SKM-1 (cell line): ENCODE data around the gene UTP3.
"Not testable (repeated sequence)": the region's sequence is repeated elsewhere in the genome, so short reads cannot be mapped to it uniquely, and the experiment has no call there.

Source experiments
- DNase-seq: peaks from one replicate; lab custom pipeline; 2025; ENCODE audit not compliant: unreplicated experiment; lab: John Stamatoyannopoulos, UW

The UTP3 gene

DNA sequence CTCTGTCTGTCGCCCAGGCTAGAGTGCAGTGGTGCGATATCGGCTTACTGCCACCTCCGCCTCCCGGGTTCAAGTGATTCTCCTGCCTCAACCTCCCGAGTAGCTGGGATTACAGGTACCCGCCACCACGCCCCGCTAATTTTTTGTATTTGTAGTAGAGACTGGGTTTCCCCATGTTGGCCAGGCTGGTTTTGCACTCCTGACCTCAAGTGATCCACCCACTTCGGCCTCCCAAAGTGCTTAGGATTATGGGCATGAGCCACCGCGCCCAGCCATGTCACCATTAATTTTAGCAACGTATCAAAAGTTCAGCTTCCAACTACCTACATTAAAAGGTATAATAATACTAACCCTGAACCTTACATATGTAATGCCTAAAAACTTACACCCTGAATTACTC is 940 bp upstream of the UTP3 start:
- no peak for DNase-seq

DNA sequence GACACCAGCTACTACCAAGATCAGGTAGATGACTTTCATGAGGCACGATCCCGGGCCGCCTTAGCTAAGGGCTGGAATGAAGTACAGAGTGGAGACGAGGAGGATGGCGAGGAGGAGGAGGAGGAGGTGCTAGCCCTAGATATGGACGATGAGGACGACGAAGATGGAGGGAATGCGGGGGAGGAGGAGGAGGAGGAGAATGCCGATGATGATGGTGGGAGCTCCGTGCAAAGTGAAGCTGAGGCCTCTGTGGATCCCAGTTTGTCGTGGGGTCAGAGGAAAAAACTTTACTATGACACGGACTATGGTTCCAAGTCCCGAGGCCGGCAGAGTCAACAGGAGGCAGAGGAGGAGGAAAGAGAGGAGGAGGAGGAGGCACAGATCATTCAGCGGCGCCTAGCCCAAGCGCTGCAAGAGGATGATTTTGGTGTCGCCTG is 481 bp downstream of the UTP3 start:
- no peak for DNase-seq

DNA sequence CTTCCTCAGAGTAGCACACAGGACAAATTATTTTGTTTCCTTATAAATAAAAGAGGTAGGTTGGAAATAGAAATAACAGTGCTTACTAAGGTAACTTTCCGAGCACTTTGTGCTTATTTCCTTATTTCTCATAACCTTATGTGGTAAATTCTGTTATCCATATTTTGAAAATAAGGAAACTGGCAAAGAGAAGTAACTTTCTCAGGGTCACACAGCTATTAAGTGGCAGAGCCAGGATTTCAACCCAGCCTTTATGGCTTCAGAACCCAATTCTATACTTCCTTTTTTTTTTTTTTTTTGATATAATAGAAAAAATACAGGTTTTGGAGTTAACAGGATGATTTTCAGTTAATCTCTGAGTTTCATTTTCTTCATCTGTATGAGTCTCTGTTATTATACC is 3.3 kb downstream of the UTP3 start:
- no peak for DNase-seq

DNA sequence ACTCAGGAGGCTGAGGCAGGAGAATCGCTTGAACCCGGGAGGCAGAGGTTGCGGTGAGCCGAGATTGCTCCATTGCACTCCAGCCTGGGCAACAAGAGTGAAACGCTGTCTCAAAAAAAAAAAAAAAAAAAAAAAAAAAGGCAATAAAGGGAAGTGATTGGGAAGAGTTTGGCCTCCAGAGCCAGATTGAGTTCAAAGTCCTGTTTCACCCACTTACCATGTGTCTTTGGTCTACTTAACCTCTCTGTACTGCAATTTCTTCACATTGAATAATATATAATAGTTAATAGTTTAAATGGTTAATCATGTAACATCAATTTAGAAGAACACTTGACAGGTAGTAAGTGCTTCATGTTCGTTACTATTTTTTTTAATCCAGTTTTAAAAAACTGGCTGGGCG is 6.3 kb downstream of the UTP3 start:
- DNase-seq, result not testable (repeated sequence)

DNA sequence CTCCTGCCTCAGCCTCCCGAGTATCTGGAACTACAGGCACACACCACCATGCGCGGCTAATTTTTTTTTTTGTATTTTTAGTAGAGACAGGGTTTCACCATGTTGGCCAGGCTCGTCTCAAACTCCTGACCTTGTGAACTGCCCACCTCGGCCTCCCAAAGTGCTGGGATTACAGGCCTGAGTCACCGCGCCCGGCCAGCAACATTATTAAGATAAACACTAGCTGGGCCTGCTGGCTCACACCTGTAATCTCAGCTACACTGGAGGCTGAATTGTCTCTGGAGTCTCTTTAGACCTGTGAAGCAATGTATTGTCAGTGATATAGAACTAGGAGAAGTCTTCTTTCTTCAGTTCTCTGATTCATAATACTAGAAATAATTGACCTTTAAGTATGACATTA is 10.1 kb downstream of the UTP3 start:
- DNase-seq, result not testable (repeated sequence)

DNA sequence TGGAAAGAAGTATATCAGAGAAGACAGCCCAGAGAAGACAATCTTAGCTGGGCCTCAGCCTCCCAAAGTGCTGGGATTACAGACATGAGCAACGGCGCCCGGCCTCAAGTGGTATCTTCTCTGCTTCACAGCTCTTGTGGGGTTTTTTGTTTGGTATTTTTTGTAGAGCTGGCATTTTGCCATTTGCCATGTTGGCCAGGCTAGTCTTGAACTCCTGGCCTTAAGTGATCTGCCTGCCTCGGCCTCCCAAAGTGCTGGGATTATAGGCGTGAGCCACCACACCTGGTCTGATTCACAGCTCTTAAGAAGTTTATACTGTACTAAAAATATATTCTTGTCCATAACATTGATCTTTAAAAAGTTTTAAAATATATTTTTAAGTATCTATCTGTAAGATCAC is 12.4 kb downstream of the UTP3 start:
- no peak for DNase-seq

DNA sequence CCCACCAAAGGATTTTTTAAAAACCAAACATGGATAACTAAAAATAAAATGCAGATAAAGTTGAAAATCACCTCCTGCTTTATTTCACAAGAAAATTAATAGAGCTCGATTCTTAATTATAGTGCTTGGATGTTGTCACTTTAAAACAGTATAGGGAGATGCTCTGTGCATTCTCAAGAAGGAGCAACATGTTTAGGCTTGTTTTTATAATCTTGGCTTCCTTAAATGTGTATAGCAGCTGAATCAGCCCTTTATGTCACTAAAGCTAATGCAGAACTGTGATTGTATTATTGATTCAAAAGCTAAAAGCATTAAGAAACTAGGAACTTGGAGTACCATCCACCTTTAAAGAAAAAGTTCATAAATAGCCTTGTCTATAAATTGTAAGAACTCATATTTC is 12.9 kb downstream of the UTP3 start:
- DNase-seq, result no peak

DNA sequence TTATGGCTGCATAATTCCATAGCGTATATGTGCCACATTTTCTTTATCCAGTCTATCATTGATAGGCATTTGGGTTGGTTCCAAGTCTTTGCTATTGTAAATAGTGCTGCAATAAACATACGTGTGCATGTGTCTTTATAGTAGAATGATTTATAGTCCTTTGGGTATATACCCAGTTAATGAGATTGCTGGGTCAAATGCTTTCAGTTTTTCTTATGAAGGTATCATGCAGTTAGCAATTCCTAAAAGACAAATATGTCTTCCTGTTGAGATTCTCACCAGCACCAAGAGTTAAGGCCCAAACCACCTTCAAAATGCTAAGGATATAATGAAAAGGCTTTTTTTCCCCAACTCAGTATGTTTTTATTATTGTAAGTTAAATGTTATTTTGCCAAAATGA is 14.3 kb downstream of the UTP3 start:
- DNase-seq, result not testable (repeated sequence)

DNA sequence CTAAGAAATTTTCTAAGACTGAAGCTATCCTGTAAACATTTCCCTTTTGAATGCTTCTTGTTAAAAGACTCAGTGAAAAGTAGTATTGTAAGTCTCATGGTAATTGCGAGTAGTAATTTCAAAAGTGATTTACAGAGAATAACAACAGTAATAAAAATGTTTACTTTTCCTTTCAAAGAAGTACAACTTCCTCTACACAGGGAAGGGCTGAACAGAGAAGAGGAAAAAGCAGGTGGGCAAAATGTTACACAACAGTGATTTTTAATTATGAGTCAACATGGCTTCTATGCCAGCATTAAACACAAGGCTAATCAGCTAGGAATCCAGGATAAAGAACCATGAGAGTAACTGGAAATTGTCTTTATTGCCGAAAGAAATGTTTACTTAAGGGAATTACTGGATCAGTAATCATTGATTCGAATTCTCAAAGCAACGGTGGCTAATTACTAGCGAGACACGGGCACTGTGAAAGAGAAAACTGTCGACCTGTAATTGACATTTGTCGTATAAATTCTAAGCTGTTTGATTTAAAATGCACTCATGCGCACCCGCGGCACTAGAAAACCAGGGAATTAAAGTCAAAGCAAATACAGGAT is 15.4 kb downstream of the UTP3 start:
- DNase-seq, result no peak

DNA sequence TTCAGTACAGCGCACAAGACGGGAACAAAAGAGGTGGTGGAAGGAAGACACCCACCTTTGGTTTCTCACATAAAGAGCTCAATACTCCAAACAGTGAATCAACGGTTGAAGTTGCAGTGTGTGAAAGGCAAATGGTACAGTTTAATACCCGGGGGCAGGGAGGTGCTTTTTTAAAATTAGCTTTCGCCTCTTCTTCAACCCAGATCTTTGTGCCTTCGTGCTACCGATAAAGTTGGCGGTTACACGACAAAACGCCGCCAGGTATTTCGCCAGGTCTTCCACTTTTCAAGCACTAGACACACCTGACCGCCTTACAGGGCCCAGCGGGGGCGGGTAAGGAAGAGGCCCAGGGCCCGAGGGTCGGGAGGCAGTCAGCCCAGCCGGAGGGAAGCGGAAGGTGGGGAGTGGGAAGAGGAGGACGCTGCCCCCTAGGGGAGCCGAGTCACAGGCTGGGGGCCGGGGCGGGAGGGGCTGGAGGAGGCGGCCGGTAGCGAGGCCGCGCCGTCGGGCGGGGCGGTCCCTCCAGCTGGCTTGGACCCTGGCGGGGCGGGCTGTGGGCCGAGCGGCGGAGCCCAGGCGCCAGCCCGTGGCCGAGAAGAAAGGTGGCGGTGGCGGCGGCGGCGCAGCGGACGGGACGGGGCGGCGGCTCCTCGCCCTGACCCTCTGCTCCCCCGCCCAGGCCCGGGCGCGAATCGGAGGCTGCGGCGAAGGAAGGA is 16.0 kb downstream of the UTP3 start:
- DNase-seq, result peak; percentile 28

DNA sequence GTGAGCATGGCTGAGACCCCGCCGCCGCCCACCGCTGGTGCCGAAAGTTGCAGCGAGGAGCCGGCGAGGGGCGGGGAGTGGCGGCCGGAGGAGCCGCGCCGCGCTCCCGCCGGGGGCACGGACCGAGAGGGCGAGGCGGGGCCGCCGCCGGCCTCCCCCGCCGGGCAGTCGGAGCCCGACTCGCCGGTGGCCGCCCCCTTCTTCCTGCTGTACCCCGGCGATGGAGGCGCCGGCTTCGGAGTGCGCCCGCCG is 16.5 kb downstream of the UTP3 start:
- DNase-seq, result no peak

DNA sequence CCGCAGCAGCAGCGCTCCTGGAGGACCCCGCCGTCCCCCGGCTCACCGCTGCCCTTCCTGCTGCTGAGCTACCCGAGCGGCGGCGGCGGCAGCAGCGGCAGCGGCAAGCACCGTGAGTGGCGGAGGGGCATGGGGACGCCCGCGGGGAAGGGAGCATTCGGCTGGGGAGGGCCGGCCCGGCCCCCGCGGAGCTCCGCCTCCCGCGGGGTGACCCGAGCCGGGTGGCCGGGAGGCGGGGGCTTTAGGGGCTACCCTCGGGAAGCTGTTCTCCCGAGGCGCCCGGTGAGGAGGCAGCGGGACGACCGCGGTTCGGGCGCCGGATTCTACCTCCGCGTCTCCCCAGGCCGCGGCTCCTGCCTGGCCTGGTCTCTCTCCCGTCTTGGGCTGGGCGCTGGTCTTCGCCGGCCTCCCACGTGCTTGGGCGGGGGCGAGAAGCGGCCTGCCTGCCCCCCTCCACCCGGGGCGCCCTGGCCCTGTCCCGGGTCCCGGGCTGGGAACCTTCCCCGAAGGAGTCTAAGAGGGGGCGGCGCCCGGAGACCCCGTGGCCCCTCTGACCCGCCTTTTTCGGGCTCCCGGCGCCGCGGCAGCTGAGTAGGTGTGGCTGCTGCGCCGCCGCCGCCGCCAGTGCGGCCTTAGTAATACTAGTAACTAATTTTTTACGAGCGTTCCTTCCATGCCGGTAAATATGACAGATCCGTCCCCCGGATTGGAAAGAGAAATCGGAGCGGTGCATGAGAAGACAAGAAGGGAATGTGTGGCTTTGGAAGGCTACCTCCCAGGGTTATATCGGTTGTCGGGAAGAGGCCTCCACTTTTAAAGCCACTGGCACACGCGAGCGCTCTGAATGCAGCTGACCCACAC is 17.1 kb downstream of the UTP3 start:
- DNase-seq, result peak; percentile 51

DNA sequence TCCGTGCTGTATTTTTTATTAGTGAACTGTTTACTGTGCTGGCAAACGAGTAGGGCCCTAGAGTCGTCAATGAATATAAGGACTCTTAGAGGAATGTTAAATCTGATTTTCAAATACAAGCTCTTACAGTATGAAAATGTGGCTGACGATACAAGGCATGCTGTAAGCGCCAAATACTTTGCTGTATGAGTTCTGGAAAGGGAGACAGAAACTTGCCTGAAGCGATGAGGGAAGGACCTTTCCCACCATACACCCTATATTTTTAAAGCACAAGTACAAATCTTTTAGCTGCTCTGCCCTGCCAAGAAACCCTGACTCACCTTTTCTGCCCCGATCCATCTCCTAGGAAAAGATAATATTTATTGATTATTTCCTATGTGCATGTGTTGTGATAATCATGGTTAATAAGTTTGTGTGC is 17.7 kb downstream of the UTP3 start:
- DNase-seq, result no peak

DNA sequence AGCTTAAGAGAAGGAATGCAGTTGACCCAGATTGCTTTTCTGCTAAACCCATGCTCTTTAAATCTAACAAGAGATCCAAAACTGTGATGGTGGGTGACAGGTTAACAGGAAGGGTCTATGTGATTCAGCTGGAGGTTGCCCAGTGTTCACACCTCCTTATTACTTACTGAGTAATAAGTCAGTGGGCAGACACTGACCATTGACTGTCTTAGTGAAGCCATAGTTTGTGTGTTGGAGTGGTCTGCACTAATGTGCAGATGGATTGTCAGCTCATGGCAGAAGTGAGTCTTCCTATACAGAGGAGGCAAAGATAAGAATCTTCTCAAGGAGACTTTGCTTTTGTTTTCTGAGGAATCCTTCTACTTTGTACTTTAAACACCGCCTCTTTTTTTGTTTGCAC is 18.2 kb downstream of the UTP3 start:
- no peak for DNase-seq

DNA sequence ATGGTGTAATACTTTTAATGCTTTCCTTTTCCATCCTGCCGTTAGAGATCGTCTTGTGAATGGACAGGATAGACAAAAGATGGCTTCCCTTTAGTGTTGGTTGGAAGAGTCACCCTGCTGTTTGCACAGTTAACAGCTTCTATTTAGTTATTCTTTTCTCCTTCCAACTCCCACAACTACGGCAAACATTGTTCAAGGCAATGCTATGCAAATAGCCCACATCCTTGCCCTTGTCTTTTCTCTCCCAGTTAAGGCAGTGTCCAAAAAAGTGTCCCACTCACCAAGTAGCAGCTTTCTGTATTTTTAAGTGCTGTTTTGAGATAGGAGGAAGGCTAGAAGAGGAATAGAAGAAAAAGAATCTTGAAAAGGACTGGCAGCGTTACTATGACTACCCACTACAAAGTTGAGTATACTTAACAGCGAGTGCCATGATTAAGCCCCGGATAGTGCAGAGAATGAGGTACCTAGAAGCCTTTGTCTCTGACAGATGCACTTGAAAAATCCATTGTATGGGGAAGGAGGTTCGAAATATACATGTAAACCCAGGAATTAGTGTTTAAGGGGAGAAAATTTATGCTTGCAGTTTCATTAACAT is 21.4 kb downstream of the UTP3 start:
- no peak for DNase-seq

DNA sequence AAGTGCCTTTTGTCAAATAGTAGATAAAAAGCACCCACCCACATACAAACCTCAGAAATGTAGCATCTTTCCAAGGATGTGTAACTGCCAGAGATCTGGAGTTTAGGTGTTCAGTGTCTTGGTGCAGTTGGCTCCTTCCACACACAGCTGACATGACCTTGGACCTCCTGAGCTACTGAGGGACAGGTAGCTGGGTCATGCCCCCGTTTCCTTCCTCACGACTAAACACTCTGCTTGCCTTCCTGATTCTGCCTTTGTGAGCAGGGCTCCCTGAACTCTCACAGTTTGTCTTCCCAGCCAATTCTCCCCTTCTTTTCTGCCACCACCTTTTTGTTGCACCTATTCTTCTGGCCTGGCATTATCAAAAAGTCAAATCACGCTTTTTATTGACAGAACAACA is 23.3 kb downstream of the UTP3 start:
- no peak for DNase-seq

DNA sequence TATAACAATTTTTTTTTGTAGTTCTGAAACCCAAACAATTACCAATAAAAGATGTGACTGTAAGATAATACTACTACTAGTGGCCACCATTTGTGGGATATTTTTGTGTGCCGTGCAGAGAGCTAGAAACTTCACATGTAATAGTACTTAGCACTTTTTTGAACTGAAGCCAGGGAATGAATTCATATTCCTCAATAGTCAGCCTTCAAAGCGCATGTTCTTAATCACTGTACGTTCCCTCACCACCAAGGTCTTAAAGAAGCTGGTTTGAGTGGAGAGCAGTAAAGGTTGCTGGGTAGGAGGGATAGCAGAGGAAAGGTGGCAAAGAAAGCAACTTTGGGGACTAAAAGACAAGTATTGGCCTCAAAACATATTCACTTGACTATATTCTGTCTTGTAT is 23.8 kb downstream of the UTP3 start:
- DNase-seq, result no peak

DNA sequence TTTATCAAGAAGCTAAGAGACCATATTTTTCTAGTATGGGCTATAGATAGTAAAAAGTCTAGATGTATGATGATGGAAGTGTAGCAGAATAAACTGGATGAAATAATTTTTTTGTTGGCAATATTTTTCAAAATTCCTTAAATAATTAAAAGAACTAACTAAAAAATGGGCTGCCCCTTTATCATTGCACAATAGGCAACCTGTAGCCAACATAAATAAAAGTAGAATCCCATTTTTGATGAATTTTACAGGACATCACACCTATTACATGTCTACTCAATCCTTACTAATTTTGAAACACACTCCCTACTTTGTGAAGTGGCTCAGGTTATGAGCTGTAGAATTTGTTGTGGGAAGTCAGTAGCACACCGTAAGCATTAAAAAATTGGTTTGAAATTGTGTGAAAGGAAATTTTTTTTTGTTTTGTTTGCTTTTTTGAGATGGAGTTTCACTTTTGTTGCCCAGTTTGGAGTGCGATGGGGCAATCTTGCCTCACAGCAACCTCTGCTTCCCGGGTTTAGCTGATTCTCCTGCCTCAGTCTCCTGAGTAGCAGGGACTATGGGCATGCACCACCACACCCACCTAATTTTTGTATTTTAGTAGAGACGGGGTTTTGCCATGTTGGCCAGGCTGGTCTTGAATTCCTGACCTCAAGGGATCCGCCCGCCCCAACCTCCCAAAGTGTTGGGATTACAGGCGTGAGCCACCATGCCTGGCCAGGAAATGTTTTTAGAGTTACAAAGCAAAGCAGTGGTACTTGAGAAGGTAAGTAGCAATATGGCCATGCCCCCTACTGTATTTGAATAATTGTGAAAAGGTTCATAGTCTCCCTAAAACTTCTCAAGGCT is 24.5 kb downstream of the UTP3 start:
- DNase-seq, result no peak

DNA sequence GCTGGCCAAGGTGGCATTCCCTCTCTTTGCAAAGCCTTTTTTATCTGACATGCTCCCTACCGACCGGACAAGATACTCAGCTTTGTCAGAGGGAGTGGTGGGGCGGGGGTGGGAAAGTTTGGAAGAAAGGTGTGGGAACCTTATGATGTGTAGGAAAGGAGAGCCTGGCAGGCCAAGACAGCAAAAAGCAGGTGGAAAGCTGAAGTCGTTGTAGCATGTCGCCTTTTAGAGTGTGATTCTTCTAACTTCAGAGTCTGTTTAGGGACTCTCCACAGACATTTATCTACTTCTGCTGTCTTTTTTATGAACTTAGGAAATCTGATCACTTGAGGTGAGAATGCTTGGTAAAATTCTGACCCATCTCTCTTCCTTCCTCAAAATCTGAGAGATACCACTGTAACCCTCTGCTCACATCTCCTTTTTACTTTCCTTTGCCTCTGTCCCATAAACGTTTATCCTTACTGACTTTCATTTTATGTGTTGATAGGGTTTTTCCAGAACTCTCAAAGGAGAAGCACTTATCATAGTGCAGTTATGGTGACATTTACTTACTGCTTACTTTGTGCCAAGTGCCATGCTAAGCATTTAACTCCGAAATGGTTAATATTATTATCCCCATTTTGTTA is 25.2 kb downstream of the UTP3 start:
- peak; percentile 18 for DNase-seq

DNA sequence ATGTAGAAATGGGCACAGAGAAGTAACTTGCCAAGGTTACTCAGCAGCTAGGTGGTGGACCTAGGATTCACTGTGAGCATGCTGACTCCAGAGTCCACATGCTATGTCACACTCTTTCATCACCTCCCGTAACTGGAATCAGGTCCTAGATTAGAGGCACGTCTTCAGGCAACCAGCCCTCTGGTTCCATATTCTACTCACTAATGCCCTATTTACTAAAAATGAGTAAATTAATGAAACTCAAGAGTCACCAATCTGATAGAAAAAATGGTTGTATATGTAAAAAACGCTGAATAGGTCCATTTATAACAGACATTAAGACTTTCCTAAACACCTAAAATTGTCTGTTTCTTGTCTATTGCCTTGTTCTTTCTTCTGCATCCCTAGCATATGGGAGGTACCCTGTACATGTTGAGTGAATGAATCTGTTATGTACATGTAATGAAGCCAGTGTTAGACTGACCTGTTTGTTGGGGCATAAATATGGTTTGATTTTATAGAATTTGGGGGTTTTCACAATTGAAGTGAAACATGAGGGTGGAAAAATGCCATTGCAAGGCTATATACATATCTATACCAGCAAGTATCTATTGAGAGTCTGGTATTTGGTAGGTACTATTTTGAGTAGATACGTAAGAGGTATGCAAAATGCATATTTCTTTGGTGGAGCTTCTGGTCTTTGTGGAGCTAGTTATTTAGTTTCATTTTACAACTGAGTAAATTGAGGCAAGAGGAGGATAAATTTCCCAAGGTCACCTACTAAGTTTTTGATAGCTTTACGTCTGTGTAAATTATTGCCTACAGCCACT is 26.0 kb downstream of the UTP3 start:
- DNase-seq, result no peak
